H1 (cell line): ENCODE results near the gene ORC5. TPM values are rescaled to one million over a fixed set of nuclear protein-coding genes. Genes with fewer than 3 reads are reported as not detected.

Experiments
- CTCF ChIA-PET: fragments of 300-600 bp; sonication (Branson Sonifier 250); formaldehyde crosslinking; loops from one replicate; lab custom pipeline; 2021; ENCODE audit not compliant: partially characterized antibody; lab: Charles Lee
- POLR2A ChIA-PET: fragments of 300-600 bp; sonication (Branson Sonifier 250); formaldehyde crosslinking; loops from one replicate; lab custom pipeline; 2021; ENCODE audit warnings: inconsistent platforms; ENCODE audit not compliant: partially characterized antibody; lab: Charles Lee
- DNase-seq, 2 experiments: peaks; one replicate each; pipeline versions ENCODE4 v3.0.0 to v3.0.0-alpha.2; 2010 to 2022; ENCODE audit warnings: low spot score in 2 of 2, low read depth in 1 of 2, mixed read lengths in 1 of 2
- FAIRE-seq: peaks from 2 replicates; lab custom pipeline; 2011; peaks lifted over from hg19 to GRCh38; lab: Jason Lieb, UNC
- H2AFZ ChIP-seq: 2 replicates; pipeline ENCODE4 v1.8.1; 2012; ENCODE audit warnings: low read length, inconsistent platforms
- H2AK5ac ChIP-seq: 2 replicates; pipeline ENCODE4 v1.6.1; 2013; ENCODE audit warnings: low read depth, low read length
- H2BK120ac ChIP-seq: replicated peaks from 2 replicates; pipeline ENCODE3; 2013; ENCODE audit warnings: low read depth, low read length, inconsistent platforms
- H2BK12ac ChIP-seq: 2 replicates; pipeline ENCODE4 v1.6.1; 2013; ENCODE audit warnings: low read depth, low read length
- H2BK15ac ChIP-seq: 2 replicates; pipeline ENCODE4 v1.6.1; 2013; ENCODE audit warnings: low read length
- H2BK20ac ChIP-seq: 2 replicates; pipeline ENCODE4 v1.6.1; 2013; ENCODE audit warnings: low read length
- H2BK5ac ChIP-seq: 2 replicates; pipeline ENCODE4 v1.6.1; 2013; ENCODE audit warnings: low read depth, low read length
- H3K14ac ChIP-seq: 2 replicates; pipeline ENCODE4 v1.6.1; 2013; ENCODE audit warnings: inconsistent platforms; ENCODE audit not compliant: insufficient read length
- H3K18ac ChIP-seq: 2 replicates; pipeline ENCODE4 v1.6.1; 2013; ENCODE audit warnings: low read length; ENCODE audit errors: extremely low read depth
- H3K23ac ChIP-seq: 2 replicates; pipeline ENCODE4 v1.6.1; 2013; ENCODE audit warnings: inconsistent platforms; ENCODE audit not compliant: insufficient read length
- H3K23me2 ChIP-seq: 2 replicates; pipeline ENCODE4 v1.6.1; 2013; ENCODE audit warnings: low read depth, low read length
- H3K27ac ChIP-seq: 2 replicates; pipeline ENCODE4 v1.6.1; 2011; ENCODE audit warnings: low read depth, low read length, inconsistent platforms
- H3K27me3 ChIP-seq, 4 experiments: replicated peaks in 1 of 4; 1 replicate in 1 of 4; 2 replicates in 3 of 4; pipeline versions ENCODE4 v1.6.1 to v1.8.1; 2011 to 2013; ENCODE audit warnings: low read length in 3 of 4, mild to moderate bottlenecking in 3 of 4, inconsistent platforms in 2 of 4, mixed read lengths in 2 of 4, moderate library complexity in 1 of 4; ENCODE audit not compliant: control insufficient read depth in 3 of 4, insufficient read depth in 3 of 4; ENCODE audit errors: extremely low read depth in 1 of 4
- H3K36me3 ChIP-seq, 4 experiments: 2 replicates each; pipeline versions ENCODE4 v1.6.1 to v1.8.1; 2011 to 2013; ENCODE audit warnings: mild to moderate bottlenecking in 4 of 4, low read length in 3 of 4, moderate library complexity in 2 of 4, control low read depth in 1 of 4, inconsistent platforms in 1 of 4; ENCODE audit not compliant: insufficient read depth in 4 of 4, control insufficient read depth in 2 of 4
- H3K4ac ChIP-seq: replicated peaks from 2 replicates; pipeline ENCODE3; 2013; ENCODE audit warnings: low read length, low read depth, mixed read lengths, inconsistent platforms; ENCODE audit not compliant: insufficient read length
- H3K4me1 ChIP-seq, 4 experiments: replicated peaks in 1 of 4; 1 replicate in 1 of 4; 2 replicates in 3 of 4; pipeline versions ENCODE4 v1.6.1 to v1.8.1; 2011 to 2013; ENCODE audit warnings: low read length in 3 of 4, inconsistent platforms in 2 of 4, mixed read lengths in 1 of 4; ENCODE audit not compliant: insufficient read depth in 4 of 4, control insufficient read depth in 3 of 4
- H3K4me2 ChIP-seq, 2 experiments: 2 replicates each; pipeline versions ENCODE4 v1.6.1 to v1.8.1; 2011 to 2013; ENCODE audit warnings: low read depth in 2 of 2, low read length in 2 of 2, control low read depth in 1 of 2, inconsistent platforms in 1 of 2, mild to moderate bottlenecking in 1 of 2; ENCODE audit not compliant: insufficient read depth in 1 of 2
- H3K4me3 ChIP-seq, 4 experiments: fragments of 200-600, 300-600 bp in 1 of 4; sonication (generic), shearing (Covaris generic), sonication (Bioruptor Twin) in 1 of 4; 2 replicates each; pipeline versions ENCODE4 v1.5.1 to v1.8.1; 2011 to 2016; ENCODE audit warnings: low read length in 4 of 4, low read depth in 3 of 4, control low read depth in 2 of 4, inconsistent platforms in 2 of 4, mild to moderate bottlenecking in 2 of 4, mixed read lengths in 1 of 4, moderate library complexity in 1 of 4; ENCODE audit not compliant: insufficient read depth in 2 of 4; ENCODE audit errors: extremely low read depth in 1 of 4
- H3K56ac ChIP-seq: replicated peaks from 2 replicates; pipeline ENCODE3; 2013; ENCODE audit warnings: low read depth, mild to moderate bottlenecking, mixed read lengths, low read length, inconsistent platforms; ENCODE audit not compliant: insufficient read length
- H3K79me1 ChIP-seq: 2 replicates; pipeline ENCODE4 v1.6.1; 2013; ENCODE audit warnings: low read depth, low read length, control low read depth
- H3K79me2 ChIP-seq, 2 experiments: 2 replicates each; pipeline versions ENCODE4 v1.6.1 to v1.8.1; 2012 to 2013; ENCODE audit warnings: low read length in 2 of 2, mild to moderate bottlenecking in 2 of 2, inconsistent platforms in 1 of 2; ENCODE audit not compliant: insufficient read depth in 2 of 2, control insufficient read depth in 1 of 2
- H3K9ac ChIP-seq, 4 experiments: replicated peaks in 1 of 4; 1 replicate in 1 of 4; 2 replicates in 3 of 4; pipeline versions ENCODE4 v1.6.1 to v1.8.1; 2011 to 2013; ENCODE audit warnings: low read depth in 3 of 4, low read length in 3 of 4, control low read depth in 2 of 4, mild to moderate bottlenecking in 2 of 4, moderate library complexity in 2 of 4, inconsistent platforms in 1 of 4; ENCODE audit errors: extremely low read depth in 1 of 4
- H3K9me3 ChIP-seq, 2 experiments: 2 replicates each; pipeline versions ENCODE4 v1.6.1 to v1.8.1; 2012 to 2013; ENCODE audit warnings: mild to moderate bottlenecking in 2 of 2, moderate library complexity in 2 of 2, control low read depth in 1 of 2, inconsistent platforms in 1 of 2, low read depth in 1 of 2, low read length in 1 of 2, mixed read lengths in 1 of 2; ENCODE audit not compliant: insufficient read depth in 2 of 2
- H4K20me1 ChIP-seq, 2 experiments: replicated peaks in 1 of 2; 2 replicates each; pipeline versions ENCODE3 to v1.8.1; 2011 to 2013; ENCODE audit warnings: inconsistent platforms in 2 of 2, low read length in 2 of 2, mild to moderate bottlenecking in 1 of 2; ENCODE audit not compliant: insufficient read depth in 2 of 2, control insufficient read depth in 1 of 2
- H4K5ac ChIP-seq: 2 replicates; pipeline ENCODE4 v1.6.1; 2013; ENCODE audit warnings: low read length, low read depth, mixed read lengths, inconsistent platforms; ENCODE audit not compliant: insufficient read length
- H4K8ac ChIP-seq: 2 replicates; pipeline ENCODE4 v1.8.0; 2013; ENCODE audit warnings: mild to moderate bottlenecking, moderate library complexity, low read length, inconsistent platforms; ENCODE audit not compliant: insufficient read depth; ENCODE audit errors: extremely low read depth
- H4K91ac ChIP-seq: replicated peaks from 2 replicates; pipeline ENCODE3; 2013; ENCODE audit warnings: low read length, mixed read lengths, inconsistent platforms; ENCODE audit not compliant: insufficient read length
- CHD1 ChIP-seq: IDR thresholded peaks from 2 replicates; pipeline ENCODE4 v1.6.1; 2012; ENCODE audit warnings: low read depth, low read length, improper control_type of control experiment
- MAFK ChIP-seq: IDR thresholded peaks from 2 replicates; pipeline ENCODE4 v1.6.1; 2012; ENCODE audit warnings: low read depth, mild to moderate bottlenecking, improper control_type of control experiment, low read length
- RBBP5 ChIP-seq: IDR thresholded peaks from 2 replicates; pipeline ENCODE4 v1.7.1; 2012; ENCODE audit warnings: low read depth, mild to moderate bottlenecking, inconsistent platforms, low read length, moderate library complexity, borderline replicate concordance
- WGBS, 2 experiments: shearing (Covaris generic) in 1 of 2; methylation state at CpG; one replicate each; pipeline versions ENCODE4 v1.1.6 to v1.1.7; 2013 to 2015; ENCODE audit warnings: low lambda C conversion rate in 2 of 2, mixed read lengths in 2 of 2, inconsistent platforms in 1 of 2, low coverage in 1 of 2, missing lambda C conversion rate in 1 of 2; ENCODE audit not compliant: insufficient replicate concordance in 2 of 2, insufficient coverage in 1 of 2, insufficient read length in 1 of 2; ENCODE audit errors: extremely low coverage in 1 of 2, missing lambda C conversion rate in 1 of 2; 5-methylcytosine and 5-hydroxymethylcytosine counted together
- polyA plus RNA-seq, 7 experiments: library from polyadenylated mRNA; depleted of rRNA in 3 of 7; stranded (reverse) in 5 of 7; unstranded in 2 of 7; fragments of >200 nt in 5 of 7; fragments of 200-250 nt in 2 of 7; gene quantifications; 1 replicate in 5 of 7; 2 replicates in 1 of 7; 4 replicates in 1 of 7; pipeline versions ENCODE4 v1.2.1 to v1.2.3, GENCODE V29; 2011 to 2013; ENCODE audit warnings: missing spikeins in 2 of 7, mixed read lengths in 2 of 7
- total RNA-seq: library from RNA; stranded (reverse); fragmentation: NEBNext Ultra II Directional; extraction: Animal tissue kit (Norgen Biotek cat#: 25700); gene quantifications from 2 replicates; pipeline ENCODE4 v1.2.1, GENCODE V29; 2021

The ORC5 gene
- total and polyA plus RNA-seq, 2 of the 8 experiments (the other 6 are each of a cell fraction or from before 2014, with no cell fraction given), result 7.7 to 19.9 TPM

- H3K9ac ChIP-seq, result no peak overlapping the region
- H3K27ac ChIP-seq, result no peak overlapping the region
- H3K14ac ChIP-seq, result no peak overlapping the region
- no peak overlapping the region for H4K91ac ChIP-seq
- no peak overlapping the region for H3K23ac ChIP-seq
- H3K9me3 ChIP-seq, result no peaks in the 10 kb centered on the region
- H3K79me1 ChIP-seq, result no peaks in the 10 kb centered on the region
- no peak overlapping the region for H2AFZ ChIP-seq
- no peak overlapping the region for H2BK120ac ChIP-seq
- WGBS, 2 experiments, result 87% methylated on average over 1 of the region's 1 CpG; no CpG with 5 or more reads in 1 of the 2 experiments
- no peaks in the 10 kb centered on the region for H3K36me3 ChIP-seq
- H3K23me2 ChIP-seq, result no peaks in the 10 kb centered on the region
- H3K18ac ChIP-seq, result no peak overlapping the region
- ChIA-PET POLR2A (no interaction called here), CTCF (no interaction called here)
- no peak overlapping the region for H2AK5ac ChIP-seq
- H3K4me3 ChIP-seq, result no peak overlapping the region
- H3K56ac ChIP-seq, result no peak overlapping the region
- H4K20me1 ChIP-seq, result no peaks in the 10 kb centered on the region
- no peaks in the 10 kb centered on the region for H3K79me2 ChIP-seq
- H3K4ac ChIP-seq, result no peak overlapping the region
- FAIRE-seq (no peak), DNase-seq (no peak)
- no peak overlapping the region for H2BK5ac ChIP-seq
- H3K27me3 ChIP-seq, result no peaks in the 10 kb centered on the region
- no peak overlapping the region for H2BK20ac ChIP-seq
- H2BK12ac ChIP-seq, result no peak overlapping the region
- no peak overlapping the region for H4K8ac ChIP-seq
- no peaks in the 10 kb centered on the region for H3K4me1 ChIP-seq
- H2BK15ac ChIP-seq, result no peak overlapping the region
- no peak overlapping the region for H4K5ac ChIP-seq
- H3K4me2 ChIP-seq, result no peak overlapping the region
- no peak for TF ChIP-seq MAFK
- no peak for TF ChIP-seq CHD1
- TF ChIP-seq RBBP5, result no peak
These were observed 95.2 kb downstream of the ORC5 start for GRCh38 chr7:104112623-104113022.
